HTR-8/SVneo (cell line): ENCODE measurements around the gene RHBDL1.

ENCODE experiments used
- DNase-seq: peaks from one replicate; pipeline ENCODE4 v3.0.0; 2011; ENCODE audit warnings: low spot score, mixed read lengths; ENCODE audit not compliant: insufficient read length
- FAIRE-seq: peaks from 2 replicates; lab custom pipeline; 2011; peaks lifted over from hg19 to GRCh38; lab: Jason Lieb, UNC

The RHBDL1 gene

GRCh38 chr16:674968-675883 is at the start of gene RHBDL1:
RHBDL1 (plus strand) TSS chr16:675671; CDS start chr16:675791, 120 bp downstream.
- FAIRE-seq (no peak), DNase-seq (no peak)

- FAIRE-seq, result no peak
Measured at GRCh38 chr16:625977-626765, 49.3 kb upstream of the RHBDL1 start.

GRCh38 chr16:626787-627453 is 48.6 kb upstream of the RHBDL1 start:
- FAIRE-seq (no peak), DNase-seq (peak; percentile 93)

More at GRCh38 chr16:625977-626765, 49.3 kb upstream of the RHBDL1 start:
- no peak for DNase-seq

GRCh38 chr16:627454-628239 is 47.8 kb upstream of the RHBDL1 start:
- DNase-seq (no peak), FAIRE-seq (no peak)

- DNase-seq (no peak), FAIRE-seq (no peak)
Measured at GRCh38 chr16:628321-629061, 47.0 kb upstream of the RHBDL1 start.

- DNase-seq (no peak), FAIRE-seq (no peak)
Measured at GRCh38 chr16:629185-629832, 46.2 kb upstream of the RHBDL1 start.

GRCh38 chr16:629833-630248 is 45.6 kb upstream of the RHBDL1 start:
- no peak for FAIRE-seq
- no peak for DNase-seq

GRCh38 chr16:630249-630814 is 45.1 kb upstream of the RHBDL1 start:
- FAIRE-seq (no peak), DNase-seq (no peak)

GRCh38 chr16:630815-631405 is 44.6 kb upstream of the RHBDL1 start, which contains the start of gene WFIKKN1:
WFIKKN1 (plus strand) TSS chr16:630985; CDS start chr16:631254, 269 bp downstream.
- FAIRE-seq, result no peak

GRCh38 chr16:631808-632358 is 43.6 kb upstream of the RHBDL1 start:
- DNase-seq (no peak), FAIRE-seq (no peak)

More at GRCh38 chr16:630815-631405, 44.6 kb upstream of the RHBDL1 start, which contains the start of gene WFIKKN1:
- DNase-seq, result no peak

- DNase-seq (no peak), FAIRE-seq (no peak)
Measured at GRCh38 chr16:632486-633335, 42.8 kb upstream of the RHBDL1 start.

- DNase-seq (no peak), FAIRE-seq (no peak)
Measured at GRCh38 chr16:633336-634050, 42.0 kb upstream of the RHBDL1 start.

- FAIRE-seq (no peak), DNase-seq (no peak)
Measured at GRCh38 chr16:634051-634670, 41.3 kb upstream of the RHBDL1 start.

- FAIRE-seq, result peak; percentile 26
- DNase-seq, result no peak
Measured at GRCh38 chr16:634996-635395, 40.5 kb upstream of the RHBDL1 start.

- DNase-seq (no peak), FAIRE-seq (no peak)
Measured at GRCh38 chr16:635573-636205, 39.8 kb upstream of the RHBDL1 start.
